PFSK-1 (cell line): Measurements from ENCODE around the gene ASIC2.

Source experiments
- FOXP2 ChIP-seq: optimal IDR thresholded peaks from 2 replicates; pipeline ENCODE3; 2011; ENCODE audit warnings: borderline replicate concordance, control low read depth, inconsistent platforms; ENCODE audit not compliant: insufficient read depth; ENCODE audit errors: extremely low read length, extremely low read depth
- POLR2AphosphoS5 ChIP-seq: IDR thresholded peaks from 2 replicates; pipeline ENCODE4 v1.6.1; 2012; ENCODE audit warnings: low read depth, mild to moderate bottlenecking, control low read depth, low read length, moderate library complexity
- SIN3A ChIP-seq: IDR thresholded peaks from 2 replicates; pipeline ENCODE4 v1.6.1; 2012; ENCODE audit warnings: mild to moderate bottlenecking, low read length, moderate library complexity, borderline replicate concordance; ENCODE audit not compliant: insufficient read depth
- TAF1 ChIP-seq: IDR thresholded peaks from 2 replicates; pipeline ENCODE4 v1.6.1; 2012; ENCODE audit warnings: low read length, control low read depth, borderline replicate concordance; ENCODE audit not compliant: insufficient read depth
- TF ChIP-seq, protein P1 (sequence below), 2 experiments: IDR thresholded peaks; 2 replicates each; pipeline versions ENCODE4 v1.6.1 to v1.8.0; 2011 to 2012; ENCODE audit warnings: low read depth in 2 of 2, low read length in 2 of 2, control low read depth in 1 of 2, inconsistent platforms in 1 of 2, mild to moderate bottlenecking in 1 of 2, moderate library complexity in 1 of 2; ENCODE audit not compliant: insufficient read depth in 1 of 2

Gene ASIC2

DNA sequence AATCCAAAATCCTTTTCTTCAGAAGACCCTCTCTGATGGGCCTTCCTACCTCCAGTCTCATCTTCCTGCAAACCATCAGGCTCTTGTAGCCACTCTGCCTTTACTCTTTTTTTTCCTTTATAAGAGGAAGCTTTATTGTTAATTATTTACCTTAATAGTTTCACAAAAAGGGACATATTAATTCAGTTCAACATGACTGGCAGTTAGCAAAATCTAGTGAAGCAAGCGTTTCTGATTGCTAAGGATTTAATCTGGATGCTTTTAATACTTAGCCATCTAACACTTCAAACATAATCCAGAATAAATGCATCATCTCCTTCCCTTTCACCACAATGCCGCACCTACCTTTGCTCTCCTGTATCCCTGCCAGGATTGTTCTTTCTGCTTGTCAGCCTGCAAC is 239.4 kb downstream of the ASIC2 start:
- TF ChIP-seq SIN3A (no peak), FOXP2 (no peak), TAF1 (no peak), POLR2AphosphoS5 (no peak)
- TF ChIP-seq, protein P1, sequence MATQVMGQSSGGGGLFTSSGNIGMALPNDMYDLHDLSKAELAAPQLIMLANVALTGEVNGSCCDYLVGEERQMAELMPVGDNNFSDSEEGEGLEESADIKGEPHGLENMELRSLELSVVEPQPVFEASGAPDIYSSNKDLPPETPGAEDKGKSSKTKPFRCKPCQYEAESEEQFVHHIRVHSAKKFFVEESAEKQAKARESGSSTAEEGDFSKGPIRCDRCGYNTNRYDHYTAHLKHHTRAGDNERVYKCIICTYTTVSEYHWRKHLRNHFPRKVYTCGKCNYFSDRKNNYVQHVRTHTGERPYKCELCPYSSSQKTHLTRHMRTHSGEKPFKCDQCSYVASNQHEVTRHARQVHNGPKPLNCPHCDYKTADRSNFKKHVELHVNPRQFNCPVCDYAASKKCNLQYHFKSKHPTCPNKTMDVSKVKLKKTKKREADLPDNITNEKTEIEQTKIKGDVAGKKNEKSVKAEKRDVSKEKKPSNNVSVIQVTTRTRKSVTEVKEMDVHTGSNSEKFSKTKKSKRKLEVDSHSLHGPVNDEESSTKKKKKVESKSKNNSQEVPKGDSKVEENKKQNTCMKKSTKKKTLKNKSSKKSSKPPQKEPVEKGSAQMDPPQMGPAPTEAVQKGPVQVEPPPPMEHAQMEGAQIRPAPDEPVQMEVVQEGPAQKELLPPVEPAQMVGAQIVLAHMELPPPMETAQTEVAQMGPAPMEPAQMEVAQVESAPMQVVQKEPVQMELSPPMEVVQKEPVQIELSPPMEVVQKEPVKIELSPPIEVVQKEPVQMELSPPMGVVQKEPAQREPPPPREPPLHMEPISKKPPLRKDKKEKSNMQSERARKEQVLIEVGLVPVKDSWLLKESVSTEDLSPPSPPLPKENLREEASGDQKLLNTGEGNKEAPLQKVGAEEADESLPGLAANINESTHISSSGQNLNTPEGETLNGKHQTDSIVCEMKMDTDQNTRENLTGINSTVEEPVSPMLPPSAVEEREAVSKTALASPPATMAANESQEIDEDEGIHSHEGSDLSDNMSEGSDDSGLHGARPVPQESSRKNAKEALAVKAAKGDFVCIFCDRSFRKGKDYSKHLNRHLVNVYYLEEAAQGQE (IDR thresholded peaks at IDR 0.05; ENCODE audit: insufficient read depth in 1 of 2, low read depth in 2 of 2, low read length in 2 of 2), result no peak

DNA sequence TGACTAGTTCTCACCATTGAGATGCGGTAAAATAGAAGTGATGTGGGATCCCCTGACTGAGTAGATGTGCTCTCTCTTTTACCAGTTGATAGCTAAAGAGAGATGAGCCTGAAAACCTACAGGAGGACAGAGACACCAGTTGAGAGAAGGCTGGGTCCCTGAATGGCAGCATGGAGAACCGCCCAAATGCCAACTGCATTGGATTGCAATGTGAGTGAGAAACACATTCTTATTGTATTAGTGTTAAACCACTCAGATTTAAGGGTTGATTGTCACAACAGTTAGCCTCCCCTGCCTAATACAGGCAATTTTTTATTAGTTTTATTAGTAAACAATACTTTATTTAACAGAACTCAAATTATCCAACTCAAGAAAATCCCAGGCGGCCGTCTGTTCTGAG is 240.2 kb downstream of the ASIC2 start:
- TF ChIP-seq TAF1, result no peak
- TF ChIP-seq, protein P1 (IDR thresholded peaks at IDR 0.05; ENCODE audit: insufficient read depth in 1 of 2, low read depth in 2 of 2, low read length in 2 of 2), result no peak
- TF ChIP-seq POLR2AphosphoS5, result no peak
- no peak for TF ChIP-seq SIN3A
- no peak for TF ChIP-seq FOXP2

DNA sequence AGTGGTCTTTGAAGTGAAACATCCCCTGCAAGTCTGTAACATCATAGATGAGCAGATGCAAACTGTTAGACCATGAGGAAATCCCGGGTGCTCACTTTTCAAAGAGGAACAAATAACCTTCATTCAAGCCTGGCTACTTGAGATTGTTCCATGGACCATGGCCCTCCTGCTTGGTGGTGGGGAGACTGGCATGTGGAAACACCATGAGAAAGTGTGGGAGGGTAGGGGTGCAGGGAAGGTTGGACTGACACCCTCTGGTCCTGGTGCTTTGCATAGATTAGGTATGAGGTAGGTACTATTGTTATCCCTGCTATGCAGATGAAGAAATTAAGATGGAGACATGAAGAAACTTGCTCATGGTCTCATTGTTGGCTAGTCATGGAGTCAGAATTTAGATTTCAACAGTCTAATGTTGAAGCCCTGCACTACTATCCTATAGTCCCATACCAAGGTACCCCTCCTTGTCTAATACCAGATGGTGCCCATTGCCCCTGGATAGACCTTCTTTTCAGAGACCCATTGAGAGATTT is 242.4 kb downstream of the ASIC2 start:
- TF ChIP-seq, protein P1 (IDR thresholded peaks at IDR 0.05; ENCODE audit: insufficient read depth in 1 of 2, low read depth in 2 of 2, low read length in 2 of 2), result no peak
- no peak for TF ChIP-seq FOXP2
- TF ChIP-seq SIN3A, result no peak

DNA sequence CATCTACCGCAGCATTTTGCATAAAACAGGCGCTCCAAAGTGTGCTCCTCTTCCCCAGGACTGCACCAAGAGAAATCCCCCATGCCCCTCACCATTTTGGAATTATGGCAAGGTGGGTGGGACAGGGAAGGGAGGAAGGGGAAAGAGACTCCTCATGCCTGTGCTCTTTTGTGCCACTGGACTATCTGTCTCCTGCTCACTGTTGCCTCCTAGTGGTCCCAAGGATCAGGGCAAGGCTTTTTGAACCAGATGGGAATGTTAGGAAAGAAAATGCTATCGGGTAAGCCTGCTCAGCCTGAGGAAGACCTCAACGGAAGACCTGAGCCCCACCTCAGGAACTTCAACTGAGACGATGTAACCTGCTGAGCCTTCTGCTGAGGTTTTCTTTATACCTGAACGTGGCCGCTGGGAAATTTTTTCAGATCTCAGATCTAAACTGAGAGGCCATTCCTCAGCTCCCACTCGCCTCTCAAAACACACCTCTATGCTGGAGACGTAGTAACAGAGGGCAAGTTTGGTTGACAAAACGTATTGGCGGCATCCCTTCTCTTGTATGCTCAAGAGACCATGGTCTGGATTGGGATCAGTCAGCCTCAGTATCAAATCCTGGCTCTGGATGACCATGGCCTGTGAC is 243.2 kb downstream of the ASIC2 start:
- TF ChIP-seq FOXP2, result no peak
- TF ChIP-seq, protein P1 (IDR thresholded peaks at IDR 0.05; ENCODE audit: insufficient read depth in 1 of 2, low read depth in 2 of 2, low read length in 2 of 2), result no peak
- no peak for TF ChIP-seq TAF1
- no peak for TF ChIP-seq POLR2AphosphoS5
- no peak for TF ChIP-seq SIN3A
